NCI-H2081 (cell line): ENCODE measurements around the gene CCDC90B.
A peak's percentile ranks its signal among the peaks of the same experiment; 100 is the strongest.
"Not testable (repeated sequence)": the region's sequence is repeated elsewhere in the genome, so short reads cannot be mapped to it uniquely, and the experiment has no call there.

Experiments used
- DNase-seq, 2 experiments: peaks; one replicate each; lab custom pipeline; 2025; lab: John Stamatoyannopoulos, UW

The CCDC90B gene, protein sequence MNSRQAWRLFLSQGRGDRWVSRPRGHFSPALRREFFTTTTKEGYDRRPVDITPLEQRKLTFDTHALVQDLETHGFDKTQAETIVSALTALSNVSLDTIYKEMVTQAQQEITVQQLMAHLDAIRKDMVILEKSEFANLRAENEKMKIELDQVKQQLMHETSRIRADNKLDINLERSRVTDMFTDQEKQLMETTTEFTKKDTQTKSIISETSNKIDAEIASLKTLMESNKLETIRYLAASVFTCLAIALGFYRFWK

GRCh38 chr11:83285771-83286528 is at the start of gene CCDC90B:
Gene CCDC90B, minus strand, starts transcription at chr11:83286367. Its CDS starts 395 bp downstream, at chr11:83285972.
- DNase-seq, result peak; percentile 95 to 99

DNA sequence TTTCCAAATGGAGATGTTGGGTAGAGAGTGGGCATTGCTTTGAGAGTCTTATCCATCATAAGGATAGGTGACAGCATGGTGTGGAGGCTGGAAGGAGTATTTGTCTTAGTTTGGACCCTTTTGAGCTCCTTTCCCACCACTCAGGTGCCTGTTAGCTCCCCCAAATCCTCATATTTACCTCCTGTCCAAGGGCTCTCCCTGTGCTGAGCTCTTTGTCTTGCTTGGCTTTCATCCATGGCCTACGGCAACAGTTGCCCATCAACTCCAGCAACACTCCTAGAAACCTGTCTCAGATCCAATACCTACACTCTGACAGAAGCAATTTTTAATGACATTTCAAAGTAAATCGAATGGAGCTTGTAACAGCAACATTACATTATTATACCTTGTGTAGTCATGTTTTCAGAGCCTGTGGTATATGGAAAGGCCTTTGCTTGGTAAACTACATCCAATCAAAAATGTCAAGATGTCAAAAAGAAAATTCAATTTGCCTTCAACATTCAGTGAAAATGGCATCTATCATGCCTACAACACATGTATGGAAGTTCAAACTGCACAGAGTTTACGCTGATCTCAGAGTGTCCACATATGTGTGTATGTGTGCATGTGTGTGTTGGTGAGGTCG is 49.4 kb upstream of the CCDC90B start:
- no peak for DNase-seq

DNA sequence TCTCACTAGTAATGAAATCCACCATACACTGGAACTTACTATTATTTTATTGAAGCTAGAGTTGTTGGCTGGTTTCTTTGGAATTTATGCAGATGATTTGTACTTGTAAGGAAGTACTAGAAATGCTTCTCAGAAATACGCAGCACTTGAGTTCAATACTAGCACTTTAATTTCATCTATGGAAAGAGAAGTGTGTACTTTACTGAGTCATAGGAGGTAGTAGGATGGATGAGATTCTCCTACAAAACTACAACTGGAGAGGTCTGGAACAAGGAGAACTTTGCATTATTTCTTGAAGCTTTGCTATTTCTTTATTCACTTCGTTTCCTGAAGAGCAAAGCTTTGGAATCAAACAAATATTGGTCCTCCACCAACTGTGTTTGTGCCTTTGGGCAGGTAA is 44.1 kb upstream of the CCDC90B start:
- no peak for DNase-seq

DNA sequence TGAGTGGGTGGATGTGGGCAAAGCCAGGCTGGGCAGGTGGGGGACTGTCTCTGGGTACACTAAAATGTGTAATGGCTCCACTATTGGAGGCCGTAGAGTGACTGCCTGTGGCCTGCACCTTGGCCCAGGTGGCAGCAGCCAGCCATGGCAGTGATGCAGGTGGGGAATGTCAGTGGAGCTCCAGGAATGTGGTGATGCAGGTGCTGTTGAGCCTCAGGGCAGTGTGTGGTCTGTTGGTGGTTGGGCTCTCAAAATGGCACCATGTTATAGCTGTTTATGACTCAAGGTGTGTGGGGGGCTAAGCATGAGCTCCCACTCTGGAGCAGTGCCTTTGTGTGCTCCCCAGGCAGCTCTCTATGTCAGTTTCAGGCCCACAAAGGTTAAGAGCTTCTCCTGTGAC is 40.2 kb upstream of the CCDC90B start:
- no peak for DNase-seq

GRCh38 chr11:83319346-83319745 is 33.2 kb upstream of the CCDC90B start:
- DNase-seq, result no peak

DNA sequence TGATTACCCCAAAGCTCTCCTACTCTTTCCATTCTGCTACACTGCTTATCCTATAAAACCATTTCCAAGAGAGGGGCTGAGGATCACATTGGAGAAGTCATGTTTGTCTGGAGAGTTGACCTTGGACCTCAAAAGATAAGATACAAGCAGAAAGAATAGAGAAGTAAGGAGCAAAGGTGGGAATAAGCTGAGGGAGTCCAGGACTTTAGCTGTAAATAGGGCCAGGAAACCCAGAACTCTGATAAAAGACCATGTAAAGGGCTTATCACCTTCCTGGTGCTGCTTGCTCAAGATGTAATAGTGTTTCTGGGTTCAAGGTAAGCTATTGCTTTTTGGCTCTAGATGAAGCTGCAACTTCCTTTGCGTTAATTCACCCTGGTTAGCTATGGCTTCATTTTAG is 32.8 kb upstream of the CCDC90B start:
- no peak for DNase-seq

- no peak for DNase-seq
Measured at GRCh38 chr11:83317757-83318690, 31.9 kb upstream of the CCDC90B start.

DNA sequence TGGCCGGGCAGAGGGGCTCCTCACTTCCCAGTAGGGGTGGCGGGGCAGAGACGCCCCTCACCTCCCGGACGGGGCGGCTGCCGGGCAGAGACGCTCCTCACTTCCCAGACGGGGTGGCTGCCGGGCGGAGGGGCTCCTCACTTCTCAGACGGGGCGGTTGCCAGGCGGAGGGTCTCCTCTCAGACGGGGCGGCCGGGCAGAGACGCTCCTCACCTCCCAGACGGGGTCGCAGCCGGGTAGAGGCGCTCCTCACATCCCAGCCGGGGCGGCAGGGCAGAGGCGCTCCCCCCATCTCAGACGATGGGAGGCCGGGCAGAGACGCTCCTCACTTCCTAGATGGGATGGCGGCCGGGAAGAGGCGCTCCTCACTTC is 30.7 kb upstream of the CCDC90B start:
- DNase-seq, result not testable (repeated sequence)

DNA sequence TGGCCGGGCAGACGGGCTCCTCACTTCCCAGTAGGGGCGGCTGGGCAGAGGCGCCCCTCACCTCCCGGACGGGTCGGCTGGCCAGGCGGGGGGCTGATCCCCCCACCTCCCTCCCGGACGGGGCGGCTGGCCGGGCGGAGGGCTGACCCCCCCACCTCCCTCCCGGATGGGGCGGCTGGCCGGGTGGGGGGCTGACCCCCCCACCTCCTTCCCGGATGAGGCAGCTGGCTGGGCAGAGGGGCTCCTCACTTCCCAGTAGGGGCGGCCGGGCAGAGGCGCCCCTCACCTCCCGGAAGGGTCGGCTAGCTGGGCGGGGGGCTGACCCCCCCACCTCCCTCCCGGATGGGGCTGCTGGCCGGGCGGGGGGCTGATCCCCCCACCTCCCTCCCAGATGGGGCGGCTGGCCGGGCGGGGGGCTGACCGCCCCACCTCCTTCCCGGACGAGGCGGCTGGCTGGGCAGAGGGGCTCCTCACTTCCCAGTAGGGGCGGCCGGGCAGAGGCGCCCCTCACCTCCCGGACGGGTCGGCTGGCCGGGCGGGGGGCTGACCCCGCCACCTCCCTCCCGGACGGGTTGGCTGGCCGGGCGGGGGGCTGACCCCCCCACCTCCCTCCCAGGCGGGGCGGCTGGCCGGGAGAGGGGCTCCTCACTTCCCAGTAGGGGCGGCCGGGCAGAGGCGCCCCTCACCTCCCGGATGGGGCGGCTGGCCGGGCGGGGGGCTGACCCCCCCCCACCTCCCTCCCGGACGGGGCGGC is 30.2 kb upstream of the CCDC90B start:
- DNase-seq, result not testable (repeated sequence)

DNA sequence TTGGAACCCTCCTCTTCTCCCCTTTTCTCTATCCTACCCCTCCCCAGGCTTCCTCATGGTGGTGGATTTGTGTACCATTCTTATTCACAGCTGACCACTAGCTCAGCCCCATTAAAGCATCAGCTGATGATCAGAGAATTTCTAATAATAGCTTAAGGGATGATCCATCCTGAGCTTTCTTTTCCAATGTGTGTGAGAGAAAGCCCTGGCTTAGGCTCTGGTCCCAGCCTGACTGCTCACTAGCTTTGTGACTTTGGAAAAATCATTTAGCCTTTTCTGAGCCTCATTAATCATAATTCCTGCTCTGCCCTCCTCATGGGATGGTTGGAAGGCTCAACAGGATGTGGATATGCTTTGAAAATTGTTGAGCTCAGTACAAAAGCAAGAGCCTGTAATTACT is 26.3 kb upstream of the CCDC90B start:
- DNase-seq, result peak in 1 of 2 experiments; percentile 23

DNA sequence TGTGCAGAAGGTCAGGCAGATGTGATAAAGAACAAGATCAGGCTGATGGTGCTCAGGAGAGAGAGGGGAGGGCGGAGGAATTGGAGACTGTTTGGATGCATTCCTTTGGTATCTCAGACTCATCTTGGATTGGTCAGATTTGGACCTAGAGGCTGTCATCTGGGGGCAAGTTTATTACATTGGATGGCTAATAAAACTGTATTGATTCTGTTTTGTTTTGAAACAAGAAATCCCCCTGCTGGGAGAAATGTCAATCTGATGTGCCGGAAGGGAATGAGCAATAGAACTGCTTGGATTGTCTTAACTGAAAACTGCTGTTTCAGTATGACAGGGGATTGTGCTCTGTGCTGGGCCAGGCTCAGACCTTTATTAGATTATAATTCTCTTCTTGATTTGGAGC is 25.5 kb upstream of the CCDC90B start:
- no peak for DNase-seq

DNA sequence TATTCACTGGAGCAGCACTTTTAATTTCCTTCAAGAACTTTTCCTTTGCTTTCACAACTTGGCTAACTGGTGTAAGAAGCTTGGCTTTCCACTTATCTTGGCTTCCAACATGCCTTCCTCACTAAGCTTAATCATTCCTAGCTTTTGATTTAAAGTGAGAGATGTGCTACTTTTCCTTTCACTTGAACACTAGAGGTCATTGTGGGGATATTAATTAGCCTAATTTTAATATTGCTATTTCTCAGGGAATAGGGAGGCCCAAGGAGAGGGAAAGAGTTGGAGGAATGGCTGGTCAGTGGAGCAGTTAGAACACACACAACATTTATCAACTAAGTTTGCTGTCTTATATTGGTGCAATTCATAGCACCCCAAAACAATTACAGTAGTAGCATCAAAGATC is 24.6 kb upstream of the CCDC90B start:
- DNase-seq, result no peak

- DNase-seq, result not testable (repeated sequence)
Measured at GRCh38 chr11:83308536-83308935, 22.4 kb upstream of the CCDC90B start.

DNA sequence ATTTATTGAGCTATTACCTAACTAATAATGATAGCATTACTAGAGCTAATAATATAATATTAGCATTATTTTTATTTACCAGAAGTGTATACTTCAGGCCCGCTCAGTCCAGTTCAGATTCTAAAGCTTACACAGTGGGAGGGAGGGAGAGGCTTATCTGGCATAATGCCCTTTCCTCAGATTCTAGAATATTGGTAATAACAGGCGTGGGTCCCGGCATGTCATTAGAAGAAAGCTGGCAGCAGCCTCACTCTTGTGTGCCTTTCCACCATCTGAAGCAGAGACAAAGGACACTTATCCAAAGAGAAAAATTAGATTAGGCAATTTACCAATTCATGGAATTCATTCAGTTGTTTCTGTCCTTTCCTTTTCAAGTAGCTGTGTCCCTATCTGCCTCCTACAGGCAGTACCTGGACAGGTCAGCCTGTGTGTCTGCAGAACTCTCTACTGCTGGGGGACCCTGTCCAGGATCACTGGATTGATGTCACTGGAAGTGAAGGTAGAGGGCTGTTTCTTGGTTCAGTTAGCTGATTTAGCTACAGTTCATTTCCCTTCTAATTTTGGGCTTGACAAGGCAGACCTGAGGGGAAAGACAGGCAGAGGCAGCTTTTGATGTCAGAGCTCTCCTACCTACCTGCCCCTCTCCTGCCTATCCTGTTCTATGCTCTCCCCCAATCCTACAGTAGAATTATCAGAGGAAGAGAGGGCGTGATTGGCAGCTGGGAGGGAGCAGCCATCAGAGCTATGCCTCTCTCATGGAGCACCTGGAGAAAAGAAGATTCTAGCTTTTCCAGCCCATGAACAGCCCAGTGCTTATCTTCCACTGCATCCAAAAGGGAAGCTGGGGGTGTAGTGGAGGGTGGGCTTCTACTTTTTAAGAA is 20.3 kb upstream of the CCDC90B start:
- no peak for DNase-seq

GRCh38 chr11:83303316-83303715 is 17.1 kb upstream of the CCDC90B start:
- peak in 1 of 2 experiments; percentile 16 for DNase-seq

- DNase-seq, result no peak
Measured at GRCh38 chr11:83302151-83302550, 16.0 kb upstream of the CCDC90B start.

DNA sequence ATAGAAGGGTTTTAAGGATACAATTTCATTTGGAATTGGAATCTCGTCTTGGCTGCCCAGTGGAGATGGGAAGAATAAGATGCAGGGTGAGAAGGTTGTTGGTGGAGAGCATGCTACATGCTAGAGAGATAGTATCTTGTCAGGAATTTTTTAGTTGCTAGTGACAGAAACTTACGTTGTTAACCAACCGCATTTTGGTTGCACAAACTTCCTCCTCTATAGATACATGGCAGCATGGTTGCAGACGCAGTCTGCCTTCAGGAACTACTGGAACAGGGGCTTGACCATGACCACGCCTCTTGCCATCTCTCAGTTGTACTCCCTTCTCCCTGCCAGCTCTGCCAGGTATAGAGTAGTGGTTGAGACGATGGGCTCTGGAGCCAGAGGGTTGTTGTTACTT is 13.5 kb upstream of the CCDC90B start:
- DNase-seq, result no peak

- DNase-seq, result no peak
Measured at GRCh38 chr11:83294208-83294607, 8.0 kb upstream of the CCDC90B start.

- no peak for DNase-seq
Measured at GRCh38 chr11:83293457-83293774, 7.2 kb upstream of the CCDC90B start.

DNA sequence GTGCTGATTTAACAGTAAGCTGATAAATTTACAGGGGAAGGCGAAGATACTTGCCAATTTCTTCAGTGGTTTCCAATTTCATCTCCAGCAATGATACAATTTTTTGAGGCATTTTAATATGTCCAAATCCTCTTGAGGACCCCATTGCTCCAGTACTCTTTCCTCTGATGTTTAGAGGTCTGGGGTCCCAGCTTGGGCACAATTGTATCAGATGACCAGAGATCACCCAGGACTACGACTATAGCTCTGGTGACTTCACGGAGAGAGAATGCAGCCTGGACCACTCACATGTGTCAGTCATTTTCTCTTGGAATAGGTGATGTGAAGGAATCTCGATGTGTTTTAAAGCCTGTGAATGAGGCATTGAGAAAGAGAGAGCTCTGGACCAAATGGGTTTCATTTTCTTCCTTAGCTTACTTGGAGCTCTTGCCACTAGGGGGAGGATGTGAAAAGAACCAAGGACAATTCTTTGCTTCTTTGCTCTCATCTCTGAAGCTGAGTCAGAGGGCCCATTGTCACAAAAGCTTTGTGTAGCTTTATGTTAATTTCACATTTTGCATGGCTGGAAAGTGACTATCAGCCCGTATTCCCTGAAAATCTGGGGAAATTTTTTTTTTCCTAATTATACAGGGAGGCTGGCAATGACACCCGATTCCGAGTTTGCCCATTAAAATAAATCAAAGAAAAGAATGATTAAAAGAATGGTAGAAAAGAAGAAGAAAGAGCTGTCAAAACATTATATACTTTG is 6.7 kb upstream of the CCDC90B start:
- DNase-seq, result peak; percentile 41 to 61
